Spleen (tissue), 11 donors: ENCODE measurements around the gene PTRH1. TPM values are rescaled to one million over a fixed set of nuclear protein-coding genes. Genes with fewer than 3 reads are reported as not detected.

ENCODE experiments used
- DNase-seq: peaks from one replicate; pipeline ENCODE4 v3.0.0-alpha.2; 2020
- H3K27ac ChIP-seq, 8 donors: fragments of 200-600 bp; sonication (generic) in 7 of 8; 1 replicate in 4 of 8; 2 replicates in 4 of 8; pipeline versions ENCODE4 v1.5.0 to v1.8.0; 2016 to 2021; ENCODE audit warnings: inconsistent platforms in 4 of 8, mild to moderate bottlenecking in 4 of 8, moderate library complexity in 1 of 8
- H3K27me3 ChIP-seq, 7 donors: fragments of 200-600 bp; sonication (generic) in 6 of 7; replicated peaks in 1 of 7; 1 replicate in 4 of 7; 2 replicates in 3 of 7; pipeline versions ENCODE4 v1.5.0 to v1.8.0; 2016 to 2021; ENCODE audit warnings: inconsistent platforms in 3 of 7, mild to moderate bottlenecking in 1 of 7
- H3K36me3 ChIP-seq, 6 donors: fragments of 200-600 bp; sonication (generic) in 5 of 6; 1 replicate in 4 of 6; 2 replicates in 2 of 6; pipeline versions ENCODE4 v1.5.0 to v1.8.0; 2016 to 2021; ENCODE audit warnings: inconsistent platforms in 2 of 6
- H3K4me1 ChIP-seq, 6 donors: fragments of 200-600 bp; sonication (generic) in 5 of 6; 1 replicate in 3 of 6; 2 replicates in 3 of 6; pipeline versions ENCODE4 v1.5.0 to v1.8.0; 2016 to 2021; ENCODE audit warnings: inconsistent platforms in 3 of 6
- H3K4me3 ChIP-seq, 8 donors: fragments of 200-600 bp; sonication (generic) in 7 of 8; 1 replicate in 4 of 8; 2 replicates in 4 of 8; pipeline versions ENCODE4 v1.5.0 to v1.8.0; 2016 to 2021; ENCODE audit warnings: inconsistent platforms in 4 of 8, mild to moderate bottlenecking in 4 of 8, moderate library complexity in 2 of 8
- H3K9me3 ChIP-seq, 8 donors: fragments of 200-600 bp; sonication (generic) in 7 of 8; 1 replicate in 4 of 8; 2 replicates in 4 of 8; pipeline versions ENCODE4 v1.5.0 to v1.8.0; 2016 to 2021; ENCODE audit warnings: inconsistent platforms in 4 of 8
- CTCF ChIP-seq, 11 experiments: fragments of 200-600 bp in 7 of 11; fragments of 450-650 bp in 4 of 11; sonication (generic) in 4 of 11; IDR thresholded peaks in 8 of 11; conservative IDR thresholded peaks in 3 of 11; 1 replicate in 7 of 11; 2 replicates in 4 of 11; pipeline versions ENCODE4 v1.4.0 to v1.8.0; 2016 to 2021; ENCODE audit warnings: antibody characterized with exemption in 11 of 11, inconsistent platforms in 4 of 11, mild to moderate bottlenecking in 1 of 11
- POLR2A ChIP-seq, 3 donors: fragments of 450-650 bp; IDR thresholded peaks; one replicate each; pipeline ENCODE4 v1.5.1; 2017; ENCODE audit warnings: antibody characterized with exemption in 3 of 3, mild to moderate bottlenecking in 1 of 3
- POLR2AphosphoS5 ChIP-seq, 3 donors: sonication (generic); formaldehyde crosslinking; IDR thresholded peaks; one replicate each; pipeline ENCODE4 v1.5.1; 2017; ENCODE audit warnings: antibody characterized with exemption in 3 of 3
- WGBS, 5 donors: extraction: QIAGEN DNeasy Blood & Tissue Kit in 3 of 5; methylation state at CpG; one replicate each; pipeline versions ENCODE4 v1.1.5 to v1.1.7; 2013 to 2018; 5-methylcytosine and 5-hydroxymethylcytosine counted together
- intact Hi-C: fragments of 100-400 bp; cut with DNase I; formaldehyde crosslinking; loops from one replicate; pipeline ENCODE4 v1.15.0; 2023; ENCODE audit warnings: low total_unique reads
- polyA plus RNA-seq, 3 donors: library from polyadenylated mRNA; stranded (reverse); fragments of 200-250 nt; gene quantifications; one replicate each; pipeline ENCODE4 v1.2.1, GENCODE V29; 2013
- total RNA-seq, 7 donors: library from RNA; depleted of rRNA in 3 of 7; stranded (reverse); fragments of >200 nt in 3 of 7; fragmentation: NEBNext Ultra II Directional in 4 of 7; extraction: Animal tissue kit (Norgen Biotek cat#: 25700) in 4 of 7; gene quantifications; one replicate each; pipeline versions ENCODE4 v1.1.0 to v1.2.1, GENCODE V29; 2016 to 2021
- donor health status: healthy with polysubstance abuse.
- donor health status: DM: no; HTN: no; CAD: no; lungs with moderate emphysema.
- donor health status: DM: no; HTN: no; CAD: no.
- donor health status: Bipolar disorder and iron deficiency.
- donor health status: healthy.
- donor health status: DM: no; HTN: no; CAD: no.
- donor health status: DM: yes; HTN: yes; CAD: no.

Gene PTRH1
- total and polyA plus RNA-seq, 10 donors: 7.4 to 17.9 (median 11.5) TPM

GRCh38 chr9:127664678-127665507 is 50.6 kb downstream of the PTRH1 start:
- intact Hi-C loops: no loop called here
- Histone ChIP-seq H3K36me3 (peaks cover 0 to 46% (median 7%) of the 10 kb centered on the region in 6 donors), H3K9me3 (no peaks in the 10 kb centered on the region), H3K27me3 (no peaks in the 10 kb centered on the region), H3K4me1 (peaks cover 0 to 14% (median 2%) of the 10 kb centered on the region in 6 donors), H3K27ac (peak overlapping the region in 7 of 8 donors; percentile 16 to 65 (median 53)), H3K4me3 (no peak overlapping the region)
- TF ChIP-seq POLR2AphosphoS5 (IDR thresholded peaks at IDR 0.05): no peak
- no peak for TF ChIP-seq CTCF (IDR thresholded peaks at IDR 0.05 in 8 of 11, conservative IDR thresholded peaks at IDR 0.05 in 3 of 11)
- 59 to 71% (median 68%) methylated on average over 10 of the region's 10 CpGs for WGBS, 5 donors
- DNase-seq: no peak

GRCh38 chr9:127664324-127664677 is 51.2 kb downstream of the PTRH1 start:
- Histone ChIP-seq H3K4me3 (no peak overlapping the region), H3K4me1 (peaks cover 0 to 14% (median 2%) of the 10 kb centered on the region in 6 donors), H3K27me3 (no peaks in the 10 kb centered on the region), H3K36me3 (peaks cover 0 to 51% (median 7%) of the 10 kb centered on the region in 6 donors), H3K27ac (peak overlapping the region in 7 of 8 donors; percentile 16 to 65 (median 53)), H3K9me3 (no peaks in the 10 kb centered on the region)
- peak in 1 of 3 donors; percentile 33 for TF ChIP-seq POLR2AphosphoS5 (IDR thresholded peaks at IDR 0.05)
- TF ChIP-seq CTCF (IDR thresholded peaks at IDR 0.05 in 8 of 11, conservative IDR thresholded peaks at IDR 0.05 in 3 of 11): no peak
- TF ChIP-seq POLR2A (IDR thresholded peaks at IDR 0.05): no peak
- WGBS, 5 donors: 65 to 81% (median 79%) methylated on average over 7 of the region's 7 CpGs
- intact Hi-C loops: no loop called here
- DNase-seq: no peak

Other genes with a start within 250 kb of the PTRH1 start
- gene STXBP1, start 103.4 kb downstream of the PTRH1 start, total RNA-seq: 10 to 100 TPM; 26.0 to 75.7 (median 38.5) TPM
- gene STXBP1, start 103.4 kb downstream of the PTRH1 start, polyA plus RNA-seq: 1 to 10 TPM; 4.3 to 7.6 (median 6.0) TPM
- gene CFAP157, start 8.7 kb downstream of the PTRH1 start, total RNA-seq: under 1 TPM in 4 of 7 donors, not detected in 3; 0.13 to 0.21 (median 0.17) TPM
- under 1 TPM; 0.09 to 0.13 (median 0.12) TPM for gene CFAP157, start 8.7 kb downstream of the PTRH1 start, polyA plus RNA-seq
- 1 to 10 TPM in 6 of 7 donors, under 1 TPM in 1; 0.60 to 3.1 (median 2.0) TPM for gene TTC16, start 416 bp upstream of the PTRH1 start, total RNA-seq
- gene TTC16, start 416 bp upstream of the PTRH1 start, polyA plus RNA-seq: under 1 TPM; 0.12 to 0.98 (median 0.61) TPM
- gene TOR2A, start 19.6 kb upstream of the PTRH1 start, total RNA-seq: 10 to 100 TPM; 16.8 to 36.5 (median 24.5) TPM
- 10 to 100 TPM; 17.9 to 29.1 (median 18.4) TPM for gene TOR2A, start 19.6 kb upstream of the PTRH1 start, polyA plus RNA-seq
- 10 to 100 TPM; 44.7 to 85.4 (median 61.2) TPM for gene SH2D3C, start 63.0 kb upstream of the PTRH1 start, total RNA-seq
- 10 to 100 TPM; 27.0 to 51.1 (median 34.3) TPM for gene SH2D3C, start 63.0 kb upstream of the PTRH1 start, polyA plus RNA-seq
- 100 to 1,000 TPM in 4 of 7 donors, 10 to 100 TPM in 3; 68.3 to 149 (median 103) TPM for gene CDK9, start 70.4 kb upstream of the PTRH1 start, total RNA-seq
- 10 to 100 TPM; 49.2 to 87.6 (median 87.1) TPM for gene CDK9, start 70.4 kb upstream of the PTRH1 start, polyA plus RNA-seq
- 10 to 100 TPM; 33.3 to 94.6 (median 72.3) TPM for gene FPGS, start 87.2 kb upstream of the PTRH1 start, total RNA-seq
- gene FPGS, start 87.2 kb upstream of the PTRH1 start, polyA plus RNA-seq: 10 to 100 TPM; 39.5 to 73.7 (median 60.5) TPM
- gene ENG, start 139.0 kb upstream of the PTRH1 start, total RNA-seq: 100 to 1,000 TPM; 150 to 334 (median 247) TPM
- 10 to 100 TPM; 29.2 to 63.1 (median 47.8) TPM for gene ENG, start 139.0 kb upstream of the PTRH1 start, polyA plus RNA-seq
- 10 to 100 TPM; 41.3 to 89.7 (median 59.7) TPM for gene AK1, start 162.0 kb upstream of the PTRH1 start, total RNA-seq
- 10 to 100 TPM; 47.0 to 97.9 (median 82.7) TPM for gene AK1, start 162.0 kb upstream of the PTRH1 start, polyA plus RNA-seq
- gene ST6GALNAC6, start 183.9 kb upstream of the PTRH1 start, total RNA-seq: 100 to 1,000 TPM in 1 of 7 donors, 10 to 100 TPM in 6; 62.5 to 118 (median 75.9) TPM
- 10 to 100 TPM; 29.0 to 68.0 (median 31.7) TPM for gene ST6GALNAC6, start 183.9 kb upstream of the PTRH1 start, polyA plus RNA-seq
- gene ST6GALNAC4, start 201.4 kb upstream of the PTRH1 start, total RNA-seq: 10 to 100 TPM; 48.6 to 92.8 (median 65.8) TPM
- gene ST6GALNAC4, start 201.4 kb upstream of the PTRH1 start, polyA plus RNA-seq: 10 to 100 TPM; 16.0 to 36.7 (median 19.5) TPM
- gene PIP5KL1, start 215.1 kb upstream of the PTRH1 start, total RNA-seq: 1 to 10 TPM in 2 of 7 donors, under 1 TPM in 3, not detected in 2; 0.46 to 3.6 (median 0.94) TPM
- under 1 TPM; 0.13 to 0.51 (median 0.42) TPM for gene PIP5KL1, start 215.1 kb upstream of the PTRH1 start, polyA plus RNA-seq
- gene DPM2, start 222.2 kb upstream of the PTRH1 start, total RNA-seq: 10 to 100 TPM; 19.5 to 31.3 (median 25.2) TPM
- 10 to 100 TPM; 23.6 to 33.8 (median 28.1) TPM for gene DPM2, start 222.2 kb upstream of the PTRH1 start, polyA plus RNA-seq